Measurements from ENCODE around the gene CRACR2A.

Gene CRACR2A

DNA sequence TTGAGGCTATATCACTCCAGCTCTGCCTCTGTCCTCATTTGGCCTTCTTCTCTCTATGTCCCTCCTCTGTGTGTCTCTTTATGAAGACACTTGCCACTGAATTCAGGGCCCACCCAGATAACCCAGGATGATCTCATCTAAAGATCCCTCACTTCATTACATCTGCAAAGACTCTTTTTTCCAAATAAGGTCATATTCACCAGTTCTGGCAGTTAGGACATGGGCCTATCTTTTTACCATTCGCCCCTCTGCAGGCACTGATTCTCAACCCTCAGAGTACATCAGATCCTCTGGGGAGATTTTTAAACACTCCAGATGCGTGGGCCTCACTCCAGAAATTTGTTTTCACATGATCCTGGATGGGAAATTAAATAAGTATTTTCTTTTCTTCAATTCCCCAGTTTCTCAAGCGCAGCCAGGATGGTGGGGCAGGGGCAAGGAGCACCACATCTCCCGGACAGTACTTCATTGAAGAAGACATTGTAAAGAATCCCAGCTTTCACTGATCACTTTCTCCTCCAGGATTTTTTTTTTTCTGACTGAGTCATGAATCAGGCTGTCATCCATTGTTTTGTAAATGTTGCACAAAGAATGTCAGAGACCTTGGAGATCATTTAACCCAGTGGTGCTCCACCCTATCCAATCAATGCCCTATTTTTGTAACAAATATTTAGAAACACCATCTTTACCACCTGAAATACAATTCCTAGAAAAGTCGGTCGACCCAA, 27.4 kb downstream of the CRACR2A start:
- WGBS (ENCODE audit: insufficient coverage, insufficient read length): no CpG with 5 or more reads among the region's 6 CpGs
- Histone ChIP-seq H3K36me3 (ENCODE audit: control insufficient read depth, insufficient read depth, low read length) (no peaks in the 10 kb centered on the region), H3K27me3 (ENCODE audit: control insufficient read depth, insufficient read depth, low read length) (no peaks in the 10 kb centered on the region), H3K27ac (ENCODE audit: low read length) (no peak overlapping the region), H3K9me3 (ENCODE audit: control insufficient read depth, insufficient read depth, low read length) (peaks cover 1% of the 10 kb centered on the region; the same call in 1 of the 2 replicates), H3K4me3 (ENCODE audit: low read length) (no peak overlapping the region), H3K4me1 (ENCODE audit: control insufficient read depth, insufficient read depth, low read length) (no peaks in the 10 kb centered on the region)
- no peak for DNase-seq (ENCODE audit: low read depth, low spot score)

DNA sequence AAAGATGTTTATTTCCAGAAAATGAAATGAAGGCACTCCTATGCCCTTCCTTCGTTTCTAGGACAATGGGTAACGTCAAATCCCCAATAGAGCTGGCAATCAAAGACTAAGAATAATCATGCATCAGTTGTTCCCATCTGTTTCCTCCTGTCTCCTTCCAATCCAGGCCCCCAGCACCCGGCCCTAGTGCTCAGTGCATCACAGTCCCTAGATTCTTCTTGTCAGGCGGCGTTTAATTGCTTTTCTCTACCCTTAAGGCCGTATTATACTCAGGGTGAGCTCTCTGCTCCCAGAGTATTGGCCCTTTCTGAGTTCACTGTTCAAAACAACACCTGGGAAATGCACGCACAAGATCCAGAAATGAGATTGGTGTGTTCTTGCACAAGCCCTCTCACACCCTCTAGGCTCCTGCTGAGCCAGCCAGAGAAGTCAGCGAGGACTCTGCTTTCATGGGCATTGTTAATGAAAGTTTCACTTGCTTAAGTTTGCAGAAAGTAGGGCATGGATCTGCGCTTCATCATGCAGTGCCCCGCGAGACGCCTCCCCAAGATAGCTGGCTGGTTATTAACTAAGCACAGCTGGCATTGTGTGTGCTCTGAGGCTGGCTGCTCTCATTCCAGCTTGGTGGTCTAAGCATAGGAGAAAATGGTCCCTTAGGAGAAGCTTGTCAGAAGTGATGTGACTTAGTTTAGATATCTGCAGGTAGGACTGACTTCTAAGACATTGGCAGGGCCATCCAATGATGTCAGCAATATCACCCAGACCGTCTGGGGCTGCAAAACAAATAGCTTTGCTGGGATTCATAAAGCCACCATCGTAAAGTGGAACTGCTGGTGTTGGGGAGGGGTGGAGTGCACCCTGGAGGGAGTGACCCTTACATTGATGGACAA, 28.7 kb downstream of the CRACR2A start:
- H3K27ac ChIP-seq (ENCODE audit: low read length): no peak overlapping the region
- H3K4me3 ChIP-seq (ENCODE audit: low read length): no peak overlapping the region
- H3K9me3 ChIP-seq (ENCODE audit: control insufficient read depth, insufficient read depth, low read length): peaks cover 1% of the 10 kb centered on the region; the same call in 1 of the 2 replicates
- DNase-seq (ENCODE audit: low read depth, low spot score): no peak
- H3K36me3 ChIP-seq (ENCODE audit: control insufficient read depth, insufficient read depth, low read length): no peaks in the 10 kb centered on the region
- no CpG with 5 or more reads among the region's 14 CpGs for WGBS (ENCODE audit: insufficient coverage, insufficient read length)
- no peaks in the 10 kb centered on the region for H3K4me1 ChIP-seq (ENCODE audit: control insufficient read depth, insufficient read depth, low read length)
- no peaks in the 10 kb centered on the region for H3K27me3 ChIP-seq (ENCODE audit: control insufficient read depth, insufficient read depth, low read length)

DNA sequence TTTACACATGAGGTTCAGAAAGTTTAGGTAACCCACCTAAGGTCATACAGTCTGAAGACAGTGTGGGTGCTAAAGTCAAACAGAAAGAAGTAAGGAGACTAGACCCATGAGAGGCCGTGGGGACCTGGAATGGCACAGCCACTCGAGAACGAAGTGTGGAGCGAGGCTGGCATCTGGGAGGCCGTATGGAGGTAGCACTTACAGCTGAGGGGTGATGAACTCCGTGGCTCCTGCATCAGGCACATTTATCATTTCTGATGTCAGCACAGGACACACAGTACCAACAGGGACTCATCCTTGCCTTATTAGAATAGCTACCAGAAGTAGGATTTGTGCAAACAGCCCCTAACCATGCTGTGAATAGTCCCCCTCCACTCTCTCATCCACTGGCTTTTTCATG, 30.5 kb downstream of the CRACR2A start:
- H3K36me3 ChIP-seq (ENCODE audit: control insufficient read depth, insufficient read depth, low read length): no peaks in the 10 kb centered on the region
- no peak overlapping the region for H3K27ac ChIP-seq (ENCODE audit: low read length)
- DNase-seq (ENCODE audit: low read depth, low spot score): no peak
- H3K4me1 ChIP-seq (ENCODE audit: control insufficient read depth, insufficient read depth, low read length): no peaks in the 10 kb centered on the region
- H3K4me3 ChIP-seq (ENCODE audit: low read length): no peak overlapping the region
- no peaks in the 10 kb centered on the region for H3K27me3 ChIP-seq (ENCODE audit: control insufficient read depth, insufficient read depth, low read length)
- peaks cover 1% of the 10 kb centered on the region; the same call in 1 of the 2 replicates for H3K9me3 ChIP-seq (ENCODE audit: control insufficient read depth, insufficient read depth, low read length)
- no CpG with 5 or more reads among the region's 6 CpGs for WGBS (ENCODE audit: insufficient coverage, insufficient read length)

DNA sequence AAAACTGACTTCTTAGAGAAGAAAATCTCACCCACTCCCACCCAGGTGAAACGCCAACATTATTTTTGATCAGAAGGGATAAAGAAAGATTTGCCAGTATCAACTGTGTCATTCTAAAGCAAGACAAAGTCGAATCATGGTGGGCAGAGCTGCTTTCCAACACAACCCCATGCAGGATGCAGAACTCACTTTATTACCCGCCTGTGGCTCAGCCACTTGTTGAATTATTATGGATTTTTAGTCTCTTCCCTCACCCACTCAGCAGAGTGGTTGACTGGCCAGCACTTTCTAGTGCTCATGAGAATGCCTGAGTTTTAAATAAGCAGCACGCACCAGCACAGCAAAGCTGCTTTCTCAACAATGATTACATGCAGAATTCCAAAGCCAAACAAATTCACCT, 32.1 kb downstream of the CRACR2A start:
- H3K4me1 ChIP-seq (ENCODE audit: control insufficient read depth, insufficient read depth, low read length): no peaks in the 10 kb centered on the region
- no peak overlapping the region for H3K27ac ChIP-seq (ENCODE audit: low read length)
- WGBS (ENCODE audit: insufficient coverage, insufficient read length): no CpG with 5 or more reads among the region's 4 CpGs
- peaks cover 1% of the 10 kb centered on the region; the same call in 1 of the 2 replicates for H3K9me3 ChIP-seq (ENCODE audit: control insufficient read depth, insufficient read depth, low read length)
- no peaks in the 10 kb centered on the region for H3K36me3 ChIP-seq (ENCODE audit: control insufficient read depth, insufficient read depth, low read length)
- no peak for DNase-seq (ENCODE audit: low read depth, low spot score)
- no peak overlapping the region for H3K4me3 ChIP-seq (ENCODE audit: low read length)
- no peaks in the 10 kb centered on the region for H3K27me3 ChIP-seq (ENCODE audit: control insufficient read depth, insufficient read depth, low read length)

DNA sequence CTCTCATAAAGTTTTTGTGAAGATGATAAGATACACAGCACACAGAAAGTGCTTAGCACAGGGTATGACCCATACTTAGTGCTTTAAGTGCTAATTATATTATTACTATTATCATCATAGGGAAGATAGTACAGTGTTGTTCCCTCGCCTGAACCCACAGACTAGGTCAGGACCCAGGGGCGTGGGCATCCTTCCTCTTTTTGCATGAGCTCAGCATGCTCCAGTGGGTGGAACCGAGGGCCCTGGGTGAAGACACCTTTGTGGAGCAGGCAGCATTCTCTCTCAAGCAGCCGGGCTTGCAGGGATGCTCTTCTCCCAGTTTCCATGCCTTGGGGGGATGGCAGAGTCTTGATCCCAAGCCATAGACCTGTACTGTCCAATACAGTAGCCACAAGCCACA, 34.8 kb downstream of the CRACR2A start:
- H3K4me3 ChIP-seq (ENCODE audit: low read length): no peak overlapping the region
- H3K27me3 ChIP-seq (ENCODE audit: control insufficient read depth, insufficient read depth, low read length): no peaks in the 10 kb centered on the region
- H3K27ac ChIP-seq (ENCODE audit: low read length): no peak overlapping the region
- H3K9me3 ChIP-seq (ENCODE audit: control insufficient read depth, insufficient read depth, low read length): peaks cover 1% of the 10 kb centered on the region; the same call in 1 of the 2 replicates
- WGBS (ENCODE audit: insufficient coverage, insufficient read length): no CpG with 5 or more reads among the region's 4 CpGs
- H3K36me3 ChIP-seq (ENCODE audit: control insufficient read depth, insufficient read depth, low read length): no peaks in the 10 kb centered on the region
- DNase-seq (ENCODE audit: low read depth, low spot score): no peak
- peaks cover 2% of the 10 kb centered on the region; the same call in 1 of the 2 replicates for H3K4me1 ChIP-seq (ENCODE audit: control insufficient read depth, insufficient read depth, low read length)

DNA sequence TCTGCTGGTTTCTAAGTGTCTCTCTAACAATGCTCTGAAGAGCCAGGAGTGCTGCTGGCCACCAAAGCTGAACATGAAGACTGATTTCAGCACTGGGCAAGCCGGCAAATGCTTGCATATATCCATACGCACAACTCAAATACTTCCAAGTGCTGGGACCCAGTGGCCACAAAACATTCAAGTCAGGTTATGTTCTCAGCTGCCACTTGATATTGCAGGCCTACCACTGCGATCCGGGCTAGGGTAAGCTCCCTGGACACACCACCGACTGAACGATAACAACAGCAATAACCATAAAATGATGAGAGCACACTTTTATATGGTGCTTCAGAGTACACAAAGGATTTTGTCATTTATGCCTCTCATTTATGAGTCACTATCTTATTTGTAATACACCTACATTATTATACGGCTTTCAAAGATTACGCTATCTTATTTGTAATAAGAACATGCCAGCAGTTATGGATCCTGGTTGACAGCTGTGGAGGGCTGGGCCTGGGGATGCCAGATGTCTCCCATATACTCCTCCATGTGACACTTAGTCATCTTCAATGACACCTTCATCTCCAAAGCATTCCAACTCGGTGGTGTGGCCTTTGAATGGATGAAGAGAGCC, 35.5 kb downstream of the CRACR2A start:
- H3K27ac ChIP-seq (ENCODE audit: low read length): no peak overlapping the region
- no peaks in the 10 kb centered on the region for H3K27me3 ChIP-seq (ENCODE audit: control insufficient read depth, insufficient read depth, low read length)
- H3K9me3 ChIP-seq (ENCODE audit: control insufficient read depth, insufficient read depth, low read length): no peaks in the 10 kb centered on the region
- no CpG with 5 or more reads among the region's 9 CpGs for WGBS (ENCODE audit: insufficient coverage, insufficient read length)
- no peak overlapping the region for H3K4me3 ChIP-seq (ENCODE audit: low read length)
- H3K4me1 ChIP-seq (ENCODE audit: control insufficient read depth, insufficient read depth, low read length): peaks cover 2% of the 10 kb centered on the region; the same call in 1 of the 2 replicates
- DNase-seq (ENCODE audit: low read depth, low spot score): no peak
- H3K36me3 ChIP-seq (ENCODE audit: control insufficient read depth, insufficient read depth, low read length): no peaks in the 10 kb centered on the region

DNA sequence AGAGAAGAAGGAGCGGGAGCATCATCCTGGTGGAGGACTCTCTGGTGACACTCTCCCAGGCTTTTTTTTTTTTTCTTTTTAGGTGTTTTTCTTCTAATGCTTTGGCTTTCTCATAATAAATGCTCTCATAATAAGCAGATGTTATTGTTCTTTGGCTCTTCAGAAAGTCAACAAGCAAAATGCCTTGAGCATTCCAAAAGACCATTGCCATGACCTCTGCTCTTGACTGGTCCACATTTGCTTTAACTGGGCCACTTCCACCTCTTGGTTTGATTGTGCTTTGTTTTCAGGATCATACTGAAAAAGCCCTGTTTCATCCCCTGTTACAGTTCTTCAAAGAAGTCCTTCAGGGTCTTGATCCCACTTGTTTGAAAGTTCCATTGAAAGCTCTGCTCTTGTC, 36.9 kb downstream of the CRACR2A start:
- Histone ChIP-seq H3K27me3 (ENCODE audit: control insufficient read depth, insufficient read depth, low read length) (no peaks in the 10 kb centered on the region), H3K36me3 (ENCODE audit: control insufficient read depth, insufficient read depth, low read length) (no peaks in the 10 kb centered on the region), H3K27ac (ENCODE audit: low read length) (no peak overlapping the region), H3K9me3 (ENCODE audit: control insufficient read depth, insufficient read depth, low read length) (no peaks in the 10 kb centered on the region), H3K4me3 (ENCODE audit: low read length) (no peak overlapping the region), H3K4me1 (ENCODE audit: control insufficient read depth, insufficient read depth, low read length) (peaks cover 2% of the 10 kb centered on the region; the same call in 1 of the 2 replicates)
- no peak for DNase-seq (ENCODE audit: low read depth, low spot score)
- no CpG with 5 or more reads among the region's 1 CpG for whole genome bisulfite sequencing (ENCODE audit: insufficient coverage, insufficient read length)

DNA sequence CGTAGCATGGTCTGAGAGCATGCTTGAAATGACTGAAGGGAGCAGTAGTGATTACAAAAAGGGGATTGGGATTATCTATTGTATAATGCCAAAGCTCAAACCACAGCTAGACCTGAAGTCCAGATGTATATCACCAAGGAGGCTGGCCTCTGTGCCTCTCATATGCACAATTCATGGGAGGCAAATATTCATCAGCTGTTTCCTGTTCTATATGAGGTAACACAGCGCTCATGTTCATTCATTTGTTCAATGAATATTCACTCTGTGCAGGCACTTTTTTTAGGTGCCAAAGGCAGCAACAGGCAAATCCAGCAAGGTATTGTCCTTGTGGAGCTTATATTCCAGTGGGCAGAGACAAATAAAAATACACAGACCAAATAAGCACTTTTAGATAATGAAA, 39.0 kb downstream of the CRACR2A start:
- no CpG with 5 or more reads among the region's 2 CpGs for WGBS (ENCODE audit: insufficient coverage, insufficient read length)
- Histone ChIP-seq H3K36me3 (ENCODE audit: control insufficient read depth, insufficient read depth, low read length) (no peaks in the 10 kb centered on the region), H3K4me1 (ENCODE audit: control insufficient read depth, insufficient read depth, low read length) (peaks cover 2% of the 10 kb centered on the region; the same call in 1 of the 2 replicates), H3K9me3 (ENCODE audit: control insufficient read depth, insufficient read depth, low read length) (no peaks in the 10 kb centered on the region), H3K4me3 (ENCODE audit: low read length) (no peak overlapping the region), H3K27me3 (ENCODE audit: control insufficient read depth, insufficient read depth, low read length) (no peaks in the 10 kb centered on the region), H3K27ac (ENCODE audit: low read length) (no peak overlapping the region)
- no peak for DNase-seq (ENCODE audit: low read depth, low spot score)

DNA sequence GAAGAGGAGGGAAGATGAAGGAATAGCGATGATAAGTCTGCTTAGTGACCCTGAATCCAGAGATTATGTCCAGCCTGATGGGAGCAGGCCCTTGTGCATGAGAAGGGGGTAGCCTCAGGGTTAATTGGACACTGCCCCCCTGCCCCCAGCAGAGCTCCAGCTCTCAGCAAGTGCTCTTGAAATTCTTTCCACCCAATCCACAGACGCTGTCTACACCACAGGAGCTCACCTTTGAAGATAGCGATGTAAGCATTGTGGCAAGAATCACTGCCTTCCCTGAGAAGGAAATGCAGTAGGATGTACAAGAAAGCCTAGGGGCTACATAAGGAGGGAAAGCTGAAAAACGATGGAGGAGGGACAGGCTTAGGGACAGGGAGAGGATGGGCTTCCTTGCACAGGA, 39.4 kb downstream of the CRACR2A start:
- Histone ChIP-seq H3K27ac (ENCODE audit: low read length) (no peak overlapping the region), H3K4me3 (ENCODE audit: low read length) (no peak overlapping the region), H3K36me3 (ENCODE audit: control insufficient read depth, insufficient read depth, low read length) (no peaks in the 10 kb centered on the region), H3K4me1 (ENCODE audit: control insufficient read depth, insufficient read depth, low read length) (peaks cover 2% of the 10 kb centered on the region; the same call in 1 of the 2 replicates), H3K9me3 (ENCODE audit: control insufficient read depth, insufficient read depth, low read length) (no peaks in the 10 kb centered on the region), H3K27me3 (ENCODE audit: control insufficient read depth, insufficient read depth, low read length) (no peaks in the 10 kb centered on the region)
- no CpG with 5 or more reads among the region's 4 CpGs for WGBS (ENCODE audit: insufficient coverage, insufficient read length)
- peak; percentile 22 for DNase-seq (ENCODE audit: low read depth, low spot score)
